Calu3 (cell line): Measurements from ENCODE around the gene KCNAB1. TPM values are rescaled to one million over a fixed set of nuclear protein-coding genes. Genes with fewer than 3 reads are reported as not detected.

Experiments used
- BruUV-seq: library from RNA; stranded (reverse); fragments of 400-500 nt; replicated peaks from 2 replicates; lab custom pipeline; 2021; lab: Mats Ljungman, UMichigan
- CTCF ChIA-PET: fragments of 300-600 bp; sonication (Branson Sonifier 250); formaldehyde crosslinking; loops from one replicate; lab custom pipeline; 2022; ENCODE audit warnings: antibody characterized with exemption; lab: Charles Lee
- DNase-seq: peaks from one replicate; pipeline ENCODE4 v3.0.0; 2022
- H3K27ac Mint-ChIP-seq: one replicate; pipeline ENCODE4 v1.8.0; 2022; ENCODE audit warnings: mixed read lengths; ENCODE audit not compliant: unreplicated experiment
- H3K27me3 Mint-ChIP-seq: one replicate; pipeline ENCODE4 v1.8.0; 2022; ENCODE audit warnings: mixed read lengths; ENCODE audit not compliant: unreplicated experiment
- H3K36me3 Mint-ChIP-seq: one replicate; pipeline ENCODE4 v1.8.0; 2022; ENCODE audit warnings: mild to moderate bottlenecking, moderate library complexity, mixed read lengths; ENCODE audit not compliant: insufficient read depth, unreplicated experiment
- H3K4me1 Mint-ChIP-seq: one replicate; pipeline ENCODE4 v1.8.0; 2022; ENCODE audit warnings: mild to moderate bottlenecking, low read depth, mixed read lengths; ENCODE audit not compliant: unreplicated experiment
- H3K4me3 Mint-ChIP-seq: one replicate; pipeline ENCODE4 v1.8.0; 2022; ENCODE audit warnings: mild to moderate bottlenecking, low read depth, moderate library complexity, mixed read lengths; ENCODE audit not compliant: unreplicated experiment
- H3K9me3 Mint-ChIP-seq: one replicate; pipeline ENCODE4 v1.8.0; 2022; ENCODE audit warnings: low read depth, mixed read lengths; ENCODE audit not compliant: unreplicated experiment
- intact Hi-C: fragments of 100-400 bp; cut with micrococcal nuclease; formaldehyde crosslinking; loops from one replicate; pipeline ENCODE4 v1.10.0; 2022; ENCODE audit not compliant: unreplicated experiment
- total RNA-seq: library from RNA; stranded (reverse); gene quantifications from 2 replicates; pipeline ENCODE4 v1.2.3, GENCODE V29; 2022
- TF ChIP-seq, protein P1 (sequence below): fragments of 200-600 bp; IDR thresholded peaks from one replicate; pipeline ENCODE4 v1.8.0; 2022; ENCODE audit warnings: antibody characterized with exemption; ENCODE audit not compliant: unreplicated experiment

The KCNAB1 gene
- total RNA-seq, 1 experiment from 2014 or later = 1.6 TPM

GRCh38 chr3:156498307-156498706 is 377.9 kb downstream of the KCNAB1 start:
- CTCF ChIA-PET = no interaction called here
- TF ChIP-seq, protein P1, sequence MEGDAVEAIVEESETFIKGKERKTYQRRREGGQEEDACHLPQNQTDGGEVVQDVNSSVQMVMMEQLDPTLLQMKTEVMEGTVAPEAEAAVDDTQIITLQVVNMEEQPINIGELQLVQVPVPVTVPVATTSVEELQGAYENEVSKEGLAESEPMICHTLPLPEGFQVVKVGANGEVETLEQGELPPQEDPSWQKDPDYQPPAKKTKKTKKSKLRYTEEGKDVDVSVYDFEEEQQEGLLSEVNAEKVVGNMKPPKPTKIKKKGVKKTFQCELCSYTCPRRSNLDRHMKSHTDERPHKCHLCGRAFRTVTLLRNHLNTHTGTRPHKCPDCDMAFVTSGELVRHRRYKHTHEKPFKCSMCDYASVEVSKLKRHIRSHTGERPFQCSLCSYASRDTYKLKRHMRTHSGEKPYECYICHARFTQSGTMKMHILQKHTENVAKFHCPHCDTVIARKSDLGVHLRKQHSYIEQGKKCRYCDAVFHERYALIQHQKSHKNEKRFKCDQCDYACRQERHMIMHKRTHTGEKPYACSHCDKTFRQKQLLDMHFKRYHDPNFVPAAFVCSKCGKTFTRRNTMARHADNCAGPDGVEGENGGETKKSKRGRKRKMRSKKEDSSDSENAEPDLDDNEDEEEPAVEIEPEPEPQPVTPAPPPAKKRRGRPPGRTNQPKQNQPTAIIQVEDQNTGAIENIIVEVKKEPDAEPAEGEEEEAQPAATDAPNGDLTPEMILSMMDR = no peak
- Mint-ChIP-seq H3K4me3 (no peak overlapping the region), H3K4me1 (no peaks in the 10 kb centered on the region), H3K27me3 (peaks cover 12% of the 10 kb centered on the region), H3K36me3 (no peaks in the 10 kb centered on the region), H3K27ac (no peak overlapping the region), H3K9me3 (peaks cover 7% of the 10 kb centered on the region)
- intact Hi-C loops = no loop called here
- no TSS peak for BruUV-seq
- no peak for DNase-seq

- DNase-seq = no peak
- no TSS peak for BruUV-seq
- H3K27ac Mint-ChIP-seq = no peak overlapping the region
- H3K4me1 Mint-ChIP-seq = no peaks in the 10 kb centered on the region
- intact Hi-C loops = loop anchor here (1.0 to 5.0 kb wide), 3 partner anchors 31 to 510 kb away; no protein-coding TSS in a partner anchor
- CTCF ChIA-PET = interaction anchor here (0.7 to 2.3 kb wide), 4 partner anchors 57 to 333 kb away, joined by 3 to 10 read pairs (median 4); no protein-coding TSS in a partner anchor
- H3K36me3 Mint-ChIP-seq = no peaks in the 10 kb centered on the region
- H3K9me3 Mint-ChIP-seq = no peaks in the 10 kb centered on the region
- H3K27me3 Mint-ChIP-seq = peaks cover 16% of the 10 kb centered on the region
- no peak overlapping the region for H3K4me3 Mint-ChIP-seq
- TF ChIP-seq, protein P1 = no peak
Observed at GRCh38 chr3:156507285-156507684, 386.9 kb downstream of the KCNAB1 start.

GRCh38 chr3:156509189-156510174 is 389.1 kb downstream of the KCNAB1 start:
- no TSS peak for BruUV-seq

DNA sequence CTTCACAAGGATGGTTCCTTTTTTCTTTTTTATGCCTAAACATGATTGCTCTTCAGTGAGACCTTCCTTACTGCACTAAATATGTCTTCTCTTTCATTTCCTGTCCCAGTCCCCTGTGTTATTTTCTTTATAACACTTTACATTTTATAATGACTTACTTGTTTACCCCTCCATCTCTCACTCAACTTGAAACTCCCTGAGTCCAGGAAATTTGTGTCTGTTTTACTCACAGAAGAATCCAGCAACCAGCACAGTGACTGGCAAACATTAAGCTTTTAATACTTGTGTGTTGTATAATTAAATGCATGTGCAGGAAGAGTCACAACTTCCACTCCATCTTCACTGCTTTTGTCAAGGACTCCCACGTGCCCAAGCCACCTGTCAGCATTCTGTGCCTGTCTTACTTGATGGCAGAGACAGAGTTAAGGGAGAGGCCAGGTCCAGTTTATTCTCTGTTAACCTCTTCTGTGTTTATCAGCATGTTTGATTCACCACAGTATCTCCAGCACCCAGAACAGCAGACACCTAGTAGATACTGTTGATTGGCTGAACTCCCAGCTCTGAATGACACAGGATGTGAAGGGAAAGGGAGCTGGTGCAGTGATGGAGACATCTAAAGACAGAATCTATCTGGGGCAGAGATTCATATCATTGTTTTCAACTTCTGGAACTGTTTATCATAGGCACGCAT is 391.8 kb downstream of the KCNAB1 start:
- no peak for DNase-seq
- H3K4me3 Mint-ChIP-seq = no peak overlapping the region
- intact Hi-C loops = no loop called here
- H3K36me3 Mint-ChIP-seq = no peaks in the 10 kb centered on the region
- BruUV-seq = no TSS peak
- TF ChIP-seq, protein P1 = no peak
- CTCF ChIA-PET = no interaction called here
- no peaks in the 10 kb centered on the region for H3K4me1 Mint-ChIP-seq
- no peak overlapping the region for H3K27ac Mint-ChIP-seq
- peaks cover 16% of the 10 kb centered on the region for H3K27me3 Mint-ChIP-seq
- H3K9me3 Mint-ChIP-seq = no peaks in the 10 kb centered on the region

More at GRCh38 chr3:156509189-156510174, 389.1 kb downstream of the KCNAB1 start:
- Mint-ChIP-seq H3K4me1 (no peaks in the 10 kb centered on the region), H3K9me3 (no peaks in the 10 kb centered on the region), H3K36me3 (no peaks in the 10 kb centered on the region), H3K4me3 (no peak overlapping the region), H3K27ac (no peak overlapping the region), H3K27me3 (peaks cover 16% of the 10 kb centered on the region)
- DNase-seq = peak; percentile 22
- CTCF ChIA-PET = interaction anchor here (0.6 to 2.3 kb wide), 20 partner anchors 13 to 627 kb away, joined by 3 to 14 read pairs (median 4); partner anchors contain the start of gene TIPARP
- intact Hi-C loops = loop anchor here (1.0 to 5.0 kb wide), 5 partner anchors 59 to 512 kb away; no protein-coding TSS in a partner anchor
- TF ChIP-seq, protein P1 = peak; percentile 22
